SU-DHL-6 (cell line): ENCODE results near the gene SGCA.

Experiments used
- H2AFZ ChIP-seq: fragments of 200-600 bp; sonication (generic); 2 replicates; pipeline ENCODE4 v1.6.1; 2014; ENCODE audit warnings: low read depth, mild to moderate bottlenecking, moderate library complexity, mixed read lengths, antibody characterized with exemption, low read length; ENCODE audit not compliant: severe bottlenecking
- H3F3A ChIP-seq: fragments of 200-600 bp; shearing (Covaris generic); 2 replicates; pipeline ENCODE4 v1.6.0; 2016; ENCODE audit warnings: antibody characterized with exemption, mild to moderate bottlenecking; ENCODE audit not compliant: insufficient read depth
- H3K27ac ChIP-seq: fragments of 200-600 bp; sonication (generic); 2 replicates; pipeline ENCODE4 v1.5.1; 2016; ENCODE audit warnings: low read depth, mild to moderate bottlenecking, low read length, moderate library complexity, mixed read lengths
- H3K27me3 ChIP-seq: fragments of 200-600 bp; sonication (generic), shearing (Covaris generic); 2 replicates; pipeline ENCODE4 v1.6.0; 2014; ENCODE audit warnings: mild to moderate bottlenecking, low read length
- H3K36me3 ChIP-seq: fragments of 200-600 bp; sonication (generic); 2 replicates; pipeline ENCODE4 v1.6.1; 2014; ENCODE audit warnings: mild to moderate bottlenecking, low read length, mixed read lengths
- H3K4me2 ChIP-seq: fragments of 300-600, 200-600 bp; shearing (Covaris generic), sonication (generic); 2 replicates; pipeline ENCODE4 v1.6.0; 2014; ENCODE audit warnings: low read length, low read depth, mild to moderate bottlenecking; ENCODE audit not compliant: poor library complexity, severe bottlenecking
- H3K4me3 ChIP-seq: fragments of 200-600 bp; sonication (generic); 2 replicates; pipeline ENCODE4 v1.5.1; 2014; ENCODE audit warnings: antibody characterized with exemption, low read length, mild to moderate bottlenecking, mixed read lengths; ENCODE audit not compliant: insufficient read depth, poor library complexity, severe bottlenecking
- H3K79me2 ChIP-seq: fragments of 200-600 bp; sonication (generic); 2 replicates; pipeline ENCODE4 v1.6.1; 2014; ENCODE audit warnings: mild to moderate bottlenecking, low read length, moderate library complexity; ENCODE audit not compliant: insufficient read depth
- H3K9ac ChIP-seq: fragments of 200-600 bp; sonication (generic); 2 replicates; pipeline ENCODE4 v1.7.0; 2014; ENCODE audit warnings: mild to moderate bottlenecking, low read length
- H3K9me2 ChIP-seq: fragments of 200-600 bp; sonication (generic); replicated peaks from 2 replicates; pipeline ENCODE4 v1.6.1; 2014; ENCODE audit warnings: low read length; ENCODE audit not compliant: insufficient read depth
- H3K9me3 ChIP-seq: fragments of 200-600 bp; sonication (generic); 2 replicates; pipeline ENCODE4 v1.6.1; 2014; ENCODE audit warnings: low read length, mixed read lengths; ENCODE audit not compliant: insufficient read depth
- H4K20me1 ChIP-seq: fragments of 200-600 bp; sonication (generic); 2 replicates; pipeline ENCODE4 v1.6.1; 2014; ENCODE audit warnings: low read depth, mild to moderate bottlenecking, antibody characterized with exemption, low read length, moderate library complexity, mixed read lengths
- CTCF ChIP-seq: fragments of 200-600 bp; sonication (generic); IDR thresholded peaks from one replicate; pipeline ENCODE4 v1.5.1; 2017; ENCODE audit warnings: antibody characterized with exemption, mild to moderate bottlenecking, low read length, moderate library complexity; ENCODE audit not compliant: insufficient read depth, poor library complexity, severe bottlenecking
- EZH2phosphoT487 ChIP-seq: fragments of 200-600 bp; sonication (generic), shearing (Covaris generic); conservative IDR thresholded peaks from 2 replicates; pipeline ENCODE4 v1.6.1; 2018; ENCODE audit warnings: mild to moderate bottlenecking, antibody characterized with exemption, low read length, moderate library complexity, mixed read lengths

SGCA gene

GRCh38 chr17:50196826-50197225, 31.0 kb downstream of the SGCA start:
- Histone ChIP-seq H3K4me3 (no peak overlapping the region), H3K9ac (no peak overlapping the region), H3K27me3 (no peaks in the 10 kb centered on the region), H3K27ac (no peak overlapping the region), H3K9me3 (no peaks in the 10 kb centered on the region), H3F3A (no peaks in the 10 kb centered on the region), H4K20me1 (no peaks in the 10 kb centered on the region; the same call in 1 of the 2 replicates), H2AFZ (no peak overlapping the region), H3K36me3 (no peaks in the 10 kb centered on the region), H3K9me2 (no peaks in the 10 kb centered on the region), H3K4me2 (no peak overlapping the region), H3K79me2 (no peaks in the 10 kb centered on the region)
- no peak for TF ChIP-seq CTCF
- no peak for TF ChIP-seq EZH2phosphoT487

DNA sequence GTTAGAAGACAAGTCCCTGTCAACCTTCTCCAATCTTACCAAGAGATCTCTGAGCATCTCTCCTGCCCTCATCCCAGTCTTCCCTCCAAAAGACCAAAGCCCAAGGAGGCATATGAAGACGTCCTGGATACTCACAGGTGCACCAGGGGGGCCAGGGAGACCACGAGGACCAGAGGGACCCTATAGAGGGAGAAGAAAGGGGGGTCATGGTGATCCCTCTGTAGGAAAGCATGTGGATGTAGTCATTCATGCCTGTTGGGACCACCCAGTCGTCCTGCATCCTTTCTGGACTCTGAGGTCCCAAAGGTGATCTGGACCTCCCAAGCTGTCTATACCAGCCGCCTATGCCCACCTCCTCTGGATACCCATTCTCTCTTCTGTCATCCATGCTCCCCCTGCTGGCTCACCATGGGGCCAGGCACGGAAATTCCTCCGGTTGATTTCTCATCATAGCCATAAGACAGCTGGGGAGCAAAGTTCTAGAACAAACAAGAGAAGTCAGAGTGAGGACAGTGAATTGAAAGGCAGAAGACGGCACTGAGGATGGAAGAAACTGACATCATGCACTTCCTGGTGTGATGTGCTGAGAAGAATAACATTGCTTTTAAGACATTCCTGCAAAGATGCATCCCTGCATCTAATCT, 32.3 kb downstream of the SGCA start:
- Histone ChIP-seq H3K36me3 (no peaks in the 10 kb centered on the region), H3K9me3 (no peaks in the 10 kb centered on the region), H3K9ac (no peak overlapping the region), H3F3A (no peaks in the 10 kb centered on the region), H2AFZ (no peak overlapping the region), H4K20me1 (no peaks in the 10 kb centered on the region; the same call in 1 of the 2 replicates), H3K9me2 (no peaks in the 10 kb centered on the region), H3K79me2 (no peaks in the 10 kb centered on the region), H3K27me3 (no peaks in the 10 kb centered on the region), H3K4me3 (no peak overlapping the region), H3K4me2 (no peak overlapping the region), H3K27ac (no peak overlapping the region)
- no peak for TF ChIP-seq EZH2phosphoT487
- TF ChIP-seq CTCF, result peak; percentile 75

DNA sequence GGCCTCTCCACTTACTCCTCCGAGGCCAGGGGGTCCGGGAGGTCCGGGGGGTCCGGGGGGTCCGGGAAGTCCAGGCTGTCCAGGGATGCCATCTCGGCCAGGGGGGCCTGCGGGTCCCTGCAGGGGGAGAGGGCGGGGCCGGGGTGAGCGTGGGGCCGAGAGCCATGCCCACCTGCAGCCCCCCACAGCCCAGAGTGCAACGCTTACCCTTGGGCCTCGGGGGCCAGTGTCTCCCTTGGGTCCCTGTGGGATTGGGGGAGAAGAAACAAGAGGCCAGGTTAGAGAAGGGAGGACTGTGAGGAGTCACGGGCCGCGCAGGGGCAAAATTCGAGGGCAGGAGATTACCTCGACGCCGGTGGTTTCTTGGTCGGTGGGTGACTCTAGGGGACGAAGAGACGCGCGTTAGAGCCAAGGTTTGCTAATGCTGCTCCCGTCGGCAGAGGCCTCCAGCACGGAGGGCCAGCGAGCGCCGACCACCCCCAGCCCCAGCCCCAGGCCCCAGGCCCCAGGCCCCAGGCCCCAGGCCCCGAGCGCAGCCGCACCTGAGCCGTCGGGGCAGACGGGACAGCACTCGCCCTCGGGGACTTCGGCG, 33.5 kb downstream of the SGCA start:
- H3K27me3 ChIP-seq, result no peaks in the 10 kb centered on the region
- TF ChIP-seq EZH2phosphoT487, result no peak
- TF ChIP-seq CTCF, result no peak
- H3K4me3 ChIP-seq, result no peak overlapping the region
- H4K20me1 ChIP-seq, result no peaks in the 10 kb centered on the region; the same call in 1 of the 2 replicates
- no peak overlapping the region for H3K4me2 ChIP-seq
- no peaks in the 10 kb centered on the region for H3K9me2 ChIP-seq
- H2AFZ ChIP-seq, result no peak overlapping the region
- H3K36me3 ChIP-seq, result no peaks in the 10 kb centered on the region
- H3F3A ChIP-seq, result no peaks in the 10 kb centered on the region
- no peak overlapping the region for H3K27ac ChIP-seq
- no peaks in the 10 kb centered on the region for H3K9me3 ChIP-seq
- H3K79me2 ChIP-seq, result no peaks in the 10 kb centered on the region
- H3K9ac ChIP-seq, result no peak overlapping the region
